Heart left ventricle (tissue), 13 donors: ENCODE data around the gene WLS.
"Not testable (repeated sequence)": the region's sequence is repeated elsewhere in the genome, so short reads cannot be mapped to it uniquely, and the experiment has no call there.

Experiments
- POLR2A ChIP-seq, 2 donors: fragments of 450-650 bp; IDR thresholded peaks; one replicate each; pipeline ENCODE4 v1.6.1; 2017; ENCODE audit warnings: antibody characterized with exemption in 2 of 2, mild to moderate bottlenecking in 2 of 2, moderate library complexity in 2 of 2
- TF ChIP-seq, protein P1 (sequence below), 12 donors: fragments of 200-600 bp; sonication (generic) in 4 of 12; IDR thresholded peaks; one replicate each; pipeline versions ENCODE4 v1.5.0 to v1.8.0; 2018 to 2022; ENCODE audit warnings: antibody characterized with exemption in 12 of 12, mild to moderate bottlenecking in 5 of 12
- donor health status: ischemic (EF 13 %, LVEDD 7.1; RV severe dilation, severe dysfunction).
- donor health status: DM: no; HTN: yes; CAD: no.
- donor health status: DM: no; HTN: no; CAD: no.
- donor health status: ischemic (EF 25% LVEDD 6.9; RV normal size, moderate dysfunction).
- donor health status: ischemic (EF 25% LVEDD 5.7; RV mildly dilated, moderate dysfunction).
- donor health status: ischemic (EF 35%, LVEDD 5.7; RV mildly dilated, moderate dysfunction).
- donor health status: nonischemic (EF 11% LVEDD 7.7; RV severe dilation, severe dysfunction).
- donor health status: DM: yes; HTN: yes; CAD: no.
- donor health status: PGD.
- donor health status: ischemic (EF 29% LVEDD 5.4; RV normal size, mild dysfunction).
- donor health status: nonischemic (EF 23%, LVEDD 6.1; RV moderate dilation, normal function).

GRCh38 chr1:68161672-68162071 is 70.7 kb downstream of the WLS start:
- TF ChIP-seq, protein P1, sequence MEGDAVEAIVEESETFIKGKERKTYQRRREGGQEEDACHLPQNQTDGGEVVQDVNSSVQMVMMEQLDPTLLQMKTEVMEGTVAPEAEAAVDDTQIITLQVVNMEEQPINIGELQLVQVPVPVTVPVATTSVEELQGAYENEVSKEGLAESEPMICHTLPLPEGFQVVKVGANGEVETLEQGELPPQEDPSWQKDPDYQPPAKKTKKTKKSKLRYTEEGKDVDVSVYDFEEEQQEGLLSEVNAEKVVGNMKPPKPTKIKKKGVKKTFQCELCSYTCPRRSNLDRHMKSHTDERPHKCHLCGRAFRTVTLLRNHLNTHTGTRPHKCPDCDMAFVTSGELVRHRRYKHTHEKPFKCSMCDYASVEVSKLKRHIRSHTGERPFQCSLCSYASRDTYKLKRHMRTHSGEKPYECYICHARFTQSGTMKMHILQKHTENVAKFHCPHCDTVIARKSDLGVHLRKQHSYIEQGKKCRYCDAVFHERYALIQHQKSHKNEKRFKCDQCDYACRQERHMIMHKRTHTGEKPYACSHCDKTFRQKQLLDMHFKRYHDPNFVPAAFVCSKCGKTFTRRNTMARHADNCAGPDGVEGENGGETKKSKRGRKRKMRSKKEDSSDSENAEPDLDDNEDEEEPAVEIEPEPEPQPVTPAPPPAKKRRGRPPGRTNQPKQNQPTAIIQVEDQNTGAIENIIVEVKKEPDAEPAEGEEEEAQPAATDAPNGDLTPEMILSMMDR (IDR thresholded peaks at IDR 0.05): not testable (repeated sequence)
- not testable (repeated sequence) for TF ChIP-seq POLR2A (IDR thresholded peaks at IDR 0.05)
